Activated T-cell treated with anti-CD3 and anti-CD28 coated beads, Interleukin-2, amount 50 U/mL, for 1 hour (primary cell): ENCODE data around the gene UBA6.
"Not testable (repeated sequence)": the region's sequence is repeated elsewhere in the genome, so short reads cannot be mapped to it uniquely, and the experiment has no call there.

Source experiments
- DNase-seq: peaks from one replicate; pipeline ENCODE4 v3.0.0-alpha.2; 2020

The UBA6 gene

DNA sequence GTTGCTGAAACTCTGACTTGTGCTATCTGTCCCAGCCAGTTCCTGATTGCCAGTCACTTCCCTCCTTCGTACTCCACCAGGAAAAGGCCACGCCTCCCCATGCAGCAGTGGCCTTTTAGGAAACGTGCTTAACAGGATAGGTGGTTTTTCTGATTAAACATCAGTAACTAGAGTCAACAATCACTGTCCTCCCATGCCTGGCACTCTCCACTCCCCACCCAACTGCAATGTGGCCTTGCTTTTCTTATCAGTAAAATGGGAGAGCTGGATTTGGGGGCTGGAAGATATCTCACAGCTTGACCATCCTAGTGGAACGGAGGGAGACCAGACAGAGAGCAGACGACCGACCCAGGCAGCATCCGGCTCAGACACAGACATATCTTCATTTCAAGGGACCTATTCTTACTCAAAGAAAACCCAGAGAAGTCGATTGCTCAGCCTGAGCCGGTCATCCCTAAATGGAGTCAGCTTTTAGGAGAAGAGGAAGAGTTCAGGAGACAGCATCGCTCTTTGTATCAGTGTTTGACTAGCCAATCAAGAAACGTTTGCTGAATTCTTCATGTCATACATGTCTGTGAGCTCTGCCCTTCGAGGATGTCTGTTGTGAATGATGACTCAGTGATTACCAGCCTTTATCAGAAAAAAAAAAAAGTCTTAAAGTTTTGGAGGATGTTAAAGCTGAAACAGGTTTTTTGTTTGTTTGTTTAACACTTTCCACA lies 12.7 kb upstream of the UBA6 start:
- no peak for DNase-seq

DNA sequence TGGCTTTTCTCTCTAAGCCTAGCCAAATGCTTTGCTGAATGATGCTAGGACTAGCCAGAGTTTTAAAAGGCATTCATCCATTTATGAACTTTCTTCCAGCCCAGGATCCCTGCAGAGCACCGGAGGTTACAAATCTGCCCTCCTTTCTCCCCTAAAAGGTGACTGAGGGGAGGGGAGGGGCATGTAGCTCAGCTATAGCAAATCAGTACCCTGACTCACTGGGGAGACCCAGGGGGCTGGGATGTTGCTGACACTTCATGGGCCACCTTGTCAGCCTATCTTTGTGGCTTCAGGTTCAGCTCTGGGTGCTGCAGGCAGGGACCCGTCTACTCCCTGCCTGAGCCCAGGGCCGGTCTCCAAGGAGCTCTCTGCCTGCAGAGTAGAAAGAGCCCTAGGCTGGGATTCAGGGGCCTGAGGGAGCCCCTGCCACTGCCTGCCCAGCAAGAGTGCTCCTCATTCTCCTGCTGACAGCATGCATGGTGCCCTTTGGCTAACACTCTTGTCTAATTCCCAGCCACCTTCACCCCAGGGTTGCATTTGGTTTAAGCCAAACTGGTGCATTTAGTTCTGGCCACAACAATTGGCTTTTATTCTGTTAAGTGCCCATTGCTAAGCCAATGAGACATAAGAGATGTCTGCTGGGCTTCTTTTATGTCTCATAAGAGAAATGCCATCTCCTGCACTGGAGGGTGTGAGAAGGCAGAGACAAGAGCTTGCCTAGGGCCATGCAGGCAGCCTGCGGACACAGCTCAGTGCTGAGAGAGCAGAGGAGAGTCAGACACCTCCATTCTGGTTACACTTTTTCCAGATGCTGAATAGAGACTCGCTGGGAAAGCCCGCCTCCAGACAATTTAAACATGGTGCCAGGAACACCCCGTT lies 11.9 kb upstream of the UBA6 start:
- no peak for DNase-seq

DNA sequence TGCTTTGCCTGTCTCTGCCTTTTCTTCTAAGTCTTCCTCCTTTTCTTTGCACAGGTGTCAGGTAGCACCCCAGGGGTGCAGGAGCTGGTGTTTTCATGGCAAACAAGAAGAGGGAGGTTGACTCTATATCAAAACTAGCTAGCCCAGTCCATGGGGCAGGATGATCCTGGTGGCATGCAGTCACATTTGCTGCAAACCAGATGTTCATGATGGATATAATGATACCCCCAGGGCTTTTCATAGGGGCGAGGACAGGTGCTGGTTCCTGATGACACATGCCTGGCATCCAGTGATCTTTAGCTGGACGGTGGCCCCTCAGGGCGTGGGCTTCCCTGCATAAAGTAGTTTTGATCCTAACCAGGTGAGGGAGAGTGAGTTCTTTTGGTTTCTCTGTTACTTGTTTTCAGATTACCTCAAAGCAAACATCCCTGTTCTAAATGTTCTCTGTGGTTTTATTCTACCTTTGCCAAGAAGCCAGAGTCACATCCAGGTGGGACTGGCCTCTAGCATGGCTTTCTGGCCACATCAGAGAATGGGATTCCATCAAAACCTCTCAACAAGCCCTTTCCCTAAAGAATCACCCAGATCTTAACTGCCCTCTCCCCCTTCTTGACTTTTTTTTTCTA lies 11.2 kb upstream of the UBA6 start:
- DNase-seq, result no peak

DNA sequence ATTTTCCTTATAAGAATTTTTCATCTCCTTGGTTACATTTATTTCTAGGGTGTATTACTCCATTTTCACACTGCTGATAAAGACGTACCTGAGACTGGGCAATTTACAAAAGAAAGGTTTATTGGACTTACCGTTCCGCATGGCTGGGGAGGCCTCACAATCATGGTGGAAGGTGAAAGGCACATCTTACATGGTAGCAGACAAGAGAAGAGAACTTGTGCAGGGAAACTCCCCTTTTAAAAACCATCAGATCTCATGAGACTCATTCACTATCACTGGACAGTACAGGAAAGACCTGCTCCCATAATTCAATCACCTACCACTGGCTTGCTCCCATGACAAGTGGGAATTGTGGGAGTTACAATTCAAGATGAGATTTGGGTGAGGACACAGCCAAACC lies 5.7 kb upstream of the UBA6 start:
- not testable (repeated sequence) for DNase-seq

DNA sequence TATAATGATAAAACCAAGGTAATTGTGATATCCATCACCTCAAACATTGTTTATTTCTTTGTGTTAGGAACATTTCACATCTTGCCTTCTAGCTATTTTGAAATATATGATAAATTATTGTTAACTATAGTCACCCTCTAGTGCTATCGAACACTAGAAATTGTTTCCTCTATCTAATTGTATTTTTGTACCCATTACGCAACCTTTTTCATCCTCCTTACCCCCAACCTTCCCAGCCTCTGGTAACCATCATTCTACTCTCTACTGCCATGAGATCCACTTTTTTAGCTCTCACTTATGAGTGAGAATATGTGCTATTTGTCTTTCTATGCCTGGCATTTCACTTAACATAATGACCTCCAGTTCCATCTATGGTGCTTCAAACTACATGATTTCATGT lies 3.9 kb upstream of the UBA6 start:
- DNase-seq, result no peak

DNA sequence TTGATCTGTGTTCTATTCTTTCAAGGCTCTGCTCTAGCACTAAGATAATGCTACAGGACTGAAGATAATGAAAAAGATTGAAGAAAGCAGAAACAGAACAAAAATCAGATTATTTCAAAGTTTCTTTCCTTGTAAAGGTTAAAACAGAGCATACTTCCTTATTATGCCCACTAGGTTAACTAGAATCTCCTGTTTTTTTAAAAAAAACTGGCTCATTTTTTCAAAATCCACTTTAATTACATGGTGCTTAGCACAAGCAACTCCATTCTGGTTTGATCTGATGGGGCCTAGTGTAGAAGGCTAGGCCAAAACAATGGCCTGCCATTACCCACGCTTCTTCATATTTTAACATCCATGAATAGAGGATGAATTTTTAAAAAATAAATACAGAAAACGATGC lies 1.2 kb upstream of the UBA6 start:
- no peak for DNase-seq

DNA sequence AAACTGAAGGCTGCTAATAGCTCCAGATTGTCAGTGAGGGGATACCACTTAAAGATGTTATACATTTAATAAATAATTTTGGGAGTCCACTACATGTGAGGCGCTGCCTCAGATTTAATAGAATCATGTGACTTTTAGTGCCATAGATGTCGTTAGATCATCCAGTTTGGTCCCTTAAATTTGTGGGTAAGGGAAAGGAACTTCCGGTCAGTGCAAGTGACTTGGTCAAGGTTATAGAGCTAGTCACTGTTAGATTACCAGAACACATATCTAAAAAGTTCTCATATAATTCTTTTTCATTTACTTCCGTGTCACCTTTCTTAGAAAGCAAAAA lies 529 bp upstream of the UBA6 start:
- no peak for DNase-seq

DNA sequence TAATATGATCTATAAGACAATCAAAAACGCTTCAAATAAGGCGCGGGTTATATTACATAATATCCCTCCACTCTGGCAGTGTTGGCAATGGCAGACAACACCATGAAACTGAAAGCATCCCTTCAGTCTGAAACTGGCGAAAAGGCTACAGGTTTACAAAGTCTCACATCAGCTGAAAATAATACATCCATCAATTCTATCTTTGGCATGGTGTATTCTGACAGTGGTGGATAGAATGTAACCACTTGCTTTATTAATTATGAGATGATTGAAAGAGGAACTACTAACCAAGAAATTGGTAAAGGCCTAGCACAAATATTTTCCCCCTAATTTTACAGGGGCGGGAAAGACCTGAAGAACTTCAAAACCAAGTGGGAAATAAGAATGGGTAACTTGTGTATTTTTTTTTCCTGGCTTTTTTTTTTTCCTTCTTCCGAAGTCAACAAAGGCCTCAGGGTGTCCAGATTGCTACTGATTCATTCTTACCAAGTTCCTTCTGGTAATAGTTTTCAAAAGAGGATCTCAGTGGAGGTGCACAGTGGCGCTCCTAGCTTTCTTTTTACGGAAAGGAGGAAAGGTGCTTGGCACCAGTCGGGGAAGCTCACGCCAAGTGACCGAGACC lies 728 bp downstream of the UBA6 start:
- DNase-seq, result no peak

DNA sequence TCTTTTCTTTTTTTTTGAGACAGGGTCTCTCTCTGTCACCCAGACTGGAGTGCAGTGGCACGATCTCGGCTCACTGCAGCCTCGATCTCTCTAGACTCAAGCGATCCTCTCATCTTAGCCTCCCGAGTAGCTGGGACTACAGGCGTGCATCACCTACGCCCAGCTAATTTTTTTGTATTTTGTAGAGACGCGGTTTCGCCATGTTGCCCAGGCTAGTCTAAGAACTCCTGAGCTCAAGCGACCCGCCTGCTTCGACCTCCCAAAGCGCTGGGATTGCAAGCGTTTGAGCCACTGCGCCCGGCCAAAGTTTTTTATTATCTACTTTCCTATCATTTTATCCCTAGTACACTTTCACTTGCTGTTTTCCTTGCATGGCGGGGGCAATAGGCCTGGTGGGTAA lies 1.4 kb downstream of the UBA6 start:
- DNase-seq, result no peak

DNA sequence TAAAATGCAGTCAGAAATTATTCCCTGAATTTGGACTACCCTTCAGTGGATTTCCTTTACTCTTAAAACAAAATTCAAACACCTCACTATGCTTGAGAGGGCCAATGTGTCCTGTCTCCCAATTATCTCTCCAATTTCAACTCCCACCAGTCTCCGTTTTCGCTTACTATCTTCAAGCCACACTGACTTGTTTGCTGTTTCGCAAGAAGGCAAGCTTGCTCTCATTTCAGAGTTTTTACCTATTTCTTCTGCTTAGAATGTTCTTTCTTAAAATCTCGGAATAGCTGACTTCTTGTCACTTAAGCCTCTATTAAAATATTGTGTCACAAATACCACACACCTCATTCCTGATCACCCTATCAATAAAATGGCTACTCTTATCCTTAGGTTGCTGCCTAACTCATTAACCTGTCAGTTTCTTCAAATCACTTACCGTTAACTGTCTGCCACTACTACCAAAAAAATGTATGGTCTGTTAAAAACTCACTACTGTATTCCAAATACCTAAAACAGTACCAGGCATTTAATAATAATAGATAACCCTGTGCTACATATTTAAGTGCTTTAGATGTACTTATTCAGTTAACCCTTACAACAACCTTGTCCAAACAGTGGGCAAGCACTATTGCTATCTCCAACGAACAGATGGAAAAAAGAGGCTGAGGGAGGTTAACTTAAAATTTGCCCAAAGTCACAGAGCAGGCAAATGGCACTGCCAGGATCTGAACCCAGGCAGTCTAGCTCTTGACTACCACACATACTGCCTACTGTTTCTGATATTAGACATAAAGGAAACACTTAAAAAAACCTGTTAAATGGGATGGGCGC lies 2.9 kb downstream of the UBA6 start:
- DNase-seq, result no peak

DNA sequence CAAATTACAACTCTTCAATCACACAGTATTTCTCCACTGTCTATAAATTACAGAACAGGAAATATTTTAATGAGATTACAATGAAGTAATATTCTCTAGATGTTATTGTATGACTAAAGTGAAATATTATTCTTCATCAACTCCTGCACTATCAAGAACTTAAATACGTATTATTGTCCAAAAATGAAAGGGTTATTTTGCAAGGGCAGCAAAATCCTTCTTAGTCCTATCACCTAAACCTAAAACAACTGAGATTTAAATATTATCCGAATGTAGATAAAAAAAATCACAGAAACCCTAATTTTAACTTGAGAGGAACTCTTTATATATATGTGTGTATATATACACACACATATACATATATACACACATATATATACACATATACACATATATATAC lies 4.9 kb downstream of the UBA6 start:
- no peak for DNase-seq

DNA sequence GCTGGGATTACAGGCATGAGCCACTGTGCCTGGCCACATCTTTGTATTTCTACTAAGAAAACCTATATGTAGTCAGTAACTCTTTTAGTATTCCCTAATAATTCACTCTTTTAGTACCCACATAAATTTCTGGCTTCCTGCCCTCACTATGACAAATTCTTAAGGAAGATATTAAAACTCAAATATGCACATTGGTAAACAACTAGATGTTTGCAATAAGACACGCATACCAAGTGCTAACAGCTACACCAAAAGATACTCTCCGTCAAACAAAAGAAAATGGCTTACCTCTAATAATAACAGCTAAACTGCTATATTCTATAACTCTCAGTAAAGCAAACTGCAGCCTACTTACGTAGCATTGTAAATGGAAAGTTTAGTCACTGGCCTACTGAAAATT lies 6.3 kb downstream of the UBA6 start:
- no peak for DNase-seq

DNA sequence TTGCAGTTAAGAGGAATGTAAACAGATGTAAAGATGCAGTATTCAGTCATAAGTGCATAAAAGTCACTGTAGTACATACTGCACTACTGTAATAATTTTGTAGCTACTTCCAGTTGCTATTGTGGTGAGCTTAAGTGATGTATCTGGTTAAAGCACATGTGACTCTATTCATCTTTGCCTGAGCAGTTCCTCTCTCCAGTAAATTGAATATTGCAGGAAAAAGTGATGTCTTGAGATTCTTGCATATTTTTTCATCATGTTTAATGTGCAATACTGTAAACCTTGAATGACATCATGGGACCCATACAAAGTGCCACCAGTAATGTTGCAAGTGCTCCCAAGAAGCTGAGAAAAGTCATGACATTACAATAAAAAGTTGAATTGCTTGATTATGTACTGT lies 9.6 kb downstream of the UBA6 start:
- no peak for DNase-seq

DNA sequence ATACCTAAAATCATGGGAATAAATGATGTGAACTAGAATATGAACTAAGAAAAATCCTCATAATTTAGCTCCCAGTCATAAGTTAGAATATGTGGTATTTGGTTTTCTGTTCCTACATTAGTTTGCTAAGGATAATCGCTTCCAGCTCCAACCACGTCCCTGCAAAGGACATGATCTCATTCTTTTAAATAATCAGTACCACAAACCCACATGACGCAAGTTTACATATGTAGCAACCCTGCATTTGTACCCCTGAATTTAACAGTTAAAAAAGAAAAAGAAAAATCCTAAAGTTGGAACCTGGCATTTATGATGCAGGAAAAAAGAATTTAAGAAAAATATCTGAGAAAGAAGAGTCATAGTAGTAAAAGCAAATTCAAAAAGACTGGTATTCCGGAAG lies 13.3 kb downstream of the UBA6 start:
- DNase-seq, result no peak

DNA sequence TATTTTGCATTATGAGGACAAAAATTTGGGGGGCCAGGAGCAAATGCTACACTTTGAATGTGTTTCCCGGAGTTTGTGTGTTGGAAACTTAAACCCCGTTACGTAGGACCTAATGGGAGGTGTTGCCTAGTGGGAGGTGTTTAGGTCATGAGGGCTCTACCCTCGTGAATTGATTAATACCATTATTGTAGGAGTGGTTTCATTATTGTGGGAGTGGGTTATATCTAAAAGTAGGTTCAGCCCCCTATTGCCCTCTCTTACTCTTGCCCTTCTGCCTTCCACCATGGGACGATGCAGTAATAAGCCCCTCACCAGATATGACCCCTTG lies 15.5 kb downstream of the UBA6 start:
- DNase-seq, result no peak

DNA sequence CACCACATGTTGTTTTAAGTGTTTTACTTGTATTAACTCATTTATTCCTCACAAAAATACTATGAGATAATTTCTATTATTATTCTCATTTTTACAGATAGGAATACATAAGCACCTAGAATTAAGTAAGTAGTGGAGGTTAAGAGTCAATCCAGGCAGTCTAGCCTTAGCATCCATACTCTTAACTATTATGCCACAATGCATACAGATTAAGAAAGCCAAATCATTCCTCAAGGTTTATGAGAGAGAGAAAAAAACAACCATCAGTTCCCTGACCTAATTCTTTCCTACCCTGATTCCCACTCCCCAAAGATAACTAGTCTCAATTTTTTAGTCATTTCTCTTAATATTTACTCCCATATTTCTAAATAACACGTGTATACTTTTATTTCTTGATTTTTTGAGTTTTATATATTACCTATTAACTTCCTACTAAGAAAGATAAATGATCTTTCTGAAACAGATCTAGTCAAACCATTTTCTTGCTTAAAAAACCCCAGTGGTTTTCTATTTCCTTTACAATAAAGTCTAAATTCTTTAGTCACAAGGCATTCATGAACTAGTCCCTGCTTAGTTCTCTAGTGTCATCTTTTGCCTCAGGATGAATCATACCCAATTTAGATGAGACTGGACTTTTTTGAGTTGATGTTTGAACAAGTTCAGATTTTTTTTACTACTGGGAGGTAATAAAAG lies 16.0 kb downstream of the UBA6 start:
- DNase-seq, result no peak

DNA sequence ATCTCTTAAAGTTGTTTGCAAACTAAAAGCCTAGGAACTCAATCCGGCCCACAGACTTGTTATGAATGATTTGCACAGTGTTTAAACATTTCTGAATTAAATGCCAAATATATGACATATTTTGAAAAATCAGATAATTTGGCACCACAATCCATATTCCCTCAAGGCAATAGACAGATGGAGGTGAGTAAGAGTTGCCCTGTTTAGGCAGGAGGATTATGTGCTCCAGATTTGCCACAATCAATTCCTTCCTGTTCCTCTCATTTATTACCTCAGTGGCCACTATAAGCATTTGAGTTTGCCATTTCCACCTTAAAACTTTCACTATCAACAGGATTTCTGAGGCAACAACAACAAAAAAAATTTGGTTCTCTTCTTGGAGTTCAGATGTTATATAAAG lies 18.7 kb downstream of the UBA6 start:
- no peak for DNase-seq

DNA sequence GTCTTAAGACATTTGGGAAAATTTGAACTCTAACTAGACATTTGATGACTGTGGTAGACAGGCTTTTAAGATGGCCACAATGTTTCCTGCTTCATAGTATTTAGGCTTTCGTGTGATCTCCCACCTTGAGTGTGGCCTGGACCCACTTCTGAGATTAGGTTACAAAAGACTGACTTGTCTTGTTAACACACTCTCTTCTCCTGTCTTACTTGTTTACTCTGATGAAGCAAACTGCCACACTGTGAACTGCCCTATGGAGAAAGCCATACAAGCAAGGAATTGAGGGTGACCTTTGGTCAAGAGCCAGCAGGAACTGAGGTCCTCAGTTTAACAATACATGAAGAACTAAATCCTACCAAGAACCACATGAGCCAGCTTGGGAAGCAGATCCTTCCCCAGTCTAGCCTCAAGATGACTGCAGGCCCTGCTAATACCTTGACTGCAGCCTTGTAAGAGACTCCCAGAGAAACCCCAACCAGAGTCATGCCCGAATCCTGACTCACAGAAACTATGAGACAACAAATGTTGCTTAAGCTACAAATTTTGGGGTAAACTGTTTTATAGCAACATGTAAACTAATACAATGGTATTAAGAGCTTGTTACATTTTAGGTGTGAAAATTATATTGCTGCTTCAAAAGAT lies 20.3 kb downstream of the UBA6 start:
- no peak for DNase-seq

DNA sequence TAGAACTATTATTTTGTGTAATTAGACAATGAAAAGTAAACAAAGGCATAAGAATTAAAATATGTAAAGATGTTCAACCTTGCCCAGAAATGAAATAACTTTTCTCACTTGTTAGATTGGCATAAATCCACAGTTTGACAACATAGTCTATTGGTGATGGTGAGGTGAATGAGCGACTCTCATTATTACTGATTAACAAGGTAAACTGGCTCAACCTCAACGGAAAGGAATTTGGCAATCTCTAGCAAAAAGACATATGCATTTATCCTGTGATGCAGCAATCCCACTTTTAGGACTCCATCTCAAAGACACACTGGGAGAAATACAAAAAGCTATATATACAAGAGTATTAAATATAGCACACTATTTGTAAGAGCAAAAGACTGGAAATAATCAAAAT lies 22.3 kb downstream of the UBA6 start:
- DNase-seq, result no peak

DNA sequence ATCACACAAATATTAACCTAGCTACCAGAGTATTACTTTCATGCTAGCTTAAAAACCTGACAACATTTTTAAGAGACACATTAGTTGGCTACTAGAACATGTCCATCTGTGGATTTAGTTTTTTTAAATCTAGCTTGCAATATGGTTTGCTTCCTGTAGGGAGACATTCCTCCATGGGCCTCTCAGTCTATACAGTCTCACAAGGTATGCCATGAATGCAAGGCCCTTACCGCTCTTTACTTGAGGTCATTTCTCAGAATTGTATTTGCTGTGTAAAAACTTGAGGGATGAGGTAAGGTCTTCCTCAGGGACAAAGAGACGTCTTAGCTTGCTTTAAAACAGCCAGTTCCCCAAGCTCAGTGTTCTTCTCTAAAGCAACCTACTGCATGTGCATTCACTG lies 26.9 kb downstream of the UBA6 start:
- DNase-seq, result no peak

DNA sequence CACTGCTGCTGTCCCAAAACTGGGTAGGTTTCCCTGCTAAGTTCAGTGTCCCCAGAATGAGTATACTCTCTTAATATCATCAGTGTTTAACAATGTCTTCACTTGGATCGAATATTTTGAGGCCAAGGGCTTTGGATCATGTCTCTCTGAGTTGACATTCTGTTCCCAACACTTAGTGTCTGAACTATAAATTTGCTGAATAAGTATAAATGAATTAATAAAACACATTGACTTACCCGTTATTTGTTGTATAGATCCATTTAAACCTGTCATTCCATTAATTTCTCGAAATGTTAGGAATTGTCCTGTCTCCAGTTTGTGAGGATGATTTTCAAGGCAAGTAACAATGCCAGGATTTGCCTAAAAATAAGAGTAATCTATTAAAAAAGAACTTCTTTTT lies 32.6 kb downstream of the UBA6 start:
- no peak for DNase-seq

DNA sequence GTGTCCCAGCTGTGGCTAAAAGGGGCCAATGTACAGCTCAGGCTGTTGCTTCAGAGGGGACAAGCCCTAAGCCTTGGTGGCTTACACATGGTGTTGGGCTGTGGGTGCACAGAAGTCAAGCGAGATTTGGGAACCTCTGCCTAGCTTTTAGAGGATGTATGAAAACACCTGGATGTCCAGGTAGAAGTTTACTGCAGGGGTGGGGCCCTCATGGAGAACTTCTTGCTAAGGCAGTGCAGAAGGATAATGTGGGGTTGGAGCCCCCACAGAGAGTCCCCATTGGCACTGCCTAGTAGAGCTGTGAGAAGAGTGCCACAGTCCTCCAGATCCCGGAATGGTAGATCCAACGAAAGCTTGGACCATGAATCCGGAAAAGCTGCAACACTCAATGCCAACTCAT lies 40.5 kb downstream of the UBA6 start:
- DNase-seq, result no peak
